Breast epithelium (tissue), 4 donors: ENCODE data around the gene ANKMY1. TPM values are rescaled to one million over a fixed set of nuclear protein-coding genes. Genes with fewer than 3 reads are reported as not detected.
A peak's percentile ranks its signal among the peaks of the same experiment; 100 is the strongest.

ENCODE experiments used
- DNase-seq, 2 donors: peaks; one replicate each; pipeline ENCODE4 v3.0.0-alpha.2; 2019; ENCODE audit warnings: low spot score in 2 of 2
- H3K27ac ChIP-seq, 2 donors: fragments of 200-600 bp; sonication (generic) in 1 of 2; one replicate each; pipeline ENCODE4 v1.5.1; 2016 to 2019; ENCODE audit warnings: mild to moderate bottlenecking in 1 of 2
- H3K27me3 ChIP-seq, 2 donors: fragments of 200-600 bp; sonication (generic) in 1 of 2; one replicate each; pipeline versions ENCODE4 v1.5.1 to v1.6.0; 2017 to 2019; ENCODE audit warnings: control low read depth in 1 of 2, mild to moderate bottlenecking in 1 of 2
- H3K36me3 ChIP-seq: fragments of 200-600 bp; one replicate; pipeline ENCODE4 v1.5.1; 2019
- H3K4me1 ChIP-seq, 2 donors: fragments of 200-600 bp; sonication (generic); one replicate each; pipeline ENCODE4 v1.5.1; 2016 to 2019; ENCODE audit warnings: control low read depth in 1 of 2
- H3K4me3 ChIP-seq, 3 donors: fragments of 200-600 bp; sonication (generic); 1 replicate in 2 of 3; 2 replicates in 1 of 3; pipeline ENCODE4 v1.5.1; 2016 to 2019; ENCODE audit warnings: mild to moderate bottlenecking in 3 of 3, moderate library complexity in 2 of 3
- H3K9me3 ChIP-seq, 2 donors: fragments of 200-600 bp; sonication (generic) in 1 of 2; one replicate each; pipeline ENCODE4 v1.5.1; 2016 to 2019; ENCODE audit warnings: control low read depth in 1 of 2
- CTCF ChIP-seq, 3 donors: fragments of 450-650 bp; IDR thresholded peaks; one replicate each; pipeline ENCODE4 v1.5.1; 2016 to 2017; ENCODE audit warnings: antibody characterized with exemption in 3 of 3, mild to moderate bottlenecking in 3 of 3, moderate library complexity in 3 of 3
- POLR2A ChIP-seq: fragments of 450-650 bp; IDR thresholded peaks from one replicate; pipeline ENCODE4 v1.6.1; 2016; ENCODE audit warnings: antibody characterized with exemption, mild to moderate bottlenecking, moderate library complexity
- POLR2AphosphoS5 ChIP-seq, 3 donors: sonication (generic); formaldehyde crosslinking; IDR thresholded peaks; one replicate each; pipeline ENCODE4 v1.6.1; 2017; ENCODE audit warnings: antibody characterized with exemption in 3 of 3
- intact Hi-C: fragments of 100-400 bp; cut with DNase I; formaldehyde crosslinking; loops from one replicate; pipeline ENCODE4 v1.15.1; 2023; ENCODE audit warnings: low total_unique reads
- total RNA-seq, 3 donors: library from RNA; depleted of rRNA; stranded (reverse); fragments of >200 nt; gene quantifications; one replicate each; pipeline ENCODE4 v1.1.0, GENCODE V29; 2016

Gene ANKMY1
- total RNA-seq, 3 donors from 2014 or later, result 13.0 to 32.8 (median 19.0) TPM

GRCh38 chr2:240511351-240512108 lies 46.3 kb downstream of the ANKMY1 start:
- intact Hi-C loops, result no loop called here
- no peaks in the 10 kb centered on the region for H3K27me3 ChIP-seq
- H3K4me1 ChIP-seq, result no peaks in the 10 kb centered on the region
- peak; percentile 10 to 30 for DNase-seq
- no peak overlapping the region for H3K4me3 ChIP-seq
- H3K9me3 ChIP-seq, result no peaks in the 10 kb centered on the region
- no peak for TF ChIP-seq POLR2AphosphoS5 (IDR thresholded peaks at IDR 0.05)
- TF ChIP-seq CTCF (IDR thresholded peaks at IDR 0.05), result no peak
- no peak for TF ChIP-seq POLR2A
- H3K36me3 ChIP-seq, result no peaks in the 10 kb centered on the region
- H3K27ac ChIP-seq, result no peak overlapping the region

DNA sequence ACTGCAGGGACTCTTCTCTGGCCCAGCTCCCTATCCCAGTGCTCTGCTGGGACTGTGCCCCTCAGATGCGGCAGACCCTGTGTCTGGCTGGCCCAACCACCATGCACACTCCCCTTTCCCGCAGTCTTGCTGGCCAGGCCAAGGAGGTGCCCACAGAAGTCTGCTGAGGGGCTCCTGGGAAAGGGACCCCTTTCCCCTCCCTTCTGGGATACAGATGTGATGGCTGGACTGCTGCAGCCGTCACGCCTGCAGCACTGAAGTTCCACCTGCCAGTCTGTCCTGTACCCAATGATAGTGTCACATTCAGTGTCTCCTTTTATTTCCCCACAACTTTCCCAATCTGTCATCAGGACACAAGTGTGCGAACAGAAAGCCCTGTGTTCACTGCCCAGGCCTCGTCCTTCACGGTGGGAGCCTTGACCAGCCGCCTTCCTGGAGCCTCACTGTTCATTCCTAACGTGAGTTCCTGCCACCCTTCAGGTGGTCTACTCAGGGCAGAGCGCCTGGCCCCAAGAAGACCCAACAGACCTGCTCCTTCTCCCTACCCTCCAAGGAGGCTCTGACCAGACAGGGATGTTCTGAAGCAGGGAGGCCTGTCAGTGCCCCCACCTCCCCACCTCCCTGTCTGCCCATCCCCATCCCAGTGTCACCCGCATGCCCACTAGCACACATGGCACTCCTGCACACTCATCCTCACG lies 47.1 kb downstream of the ANKMY1 start:
- no peaks in the 10 kb centered on the region for H3K27me3 ChIP-seq
- H3K4me3 ChIP-seq, result no peak overlapping the region
- H3K27ac ChIP-seq, result no peak overlapping the region
- intact Hi-C loops, result no loop called here
- TF ChIP-seq POLR2A, result no peak
- no peak for TF ChIP-seq CTCF (IDR thresholded peaks at IDR 0.05)
- no peak for TF ChIP-seq POLR2AphosphoS5 (IDR thresholded peaks at IDR 0.05)
- H3K9me3 ChIP-seq, result no peaks in the 10 kb centered on the region
- H3K4me1 ChIP-seq, result no peaks in the 10 kb centered on the region
- no peak for DNase-seq
- no peaks in the 10 kb centered on the region for H3K36me3 ChIP-seq

- no peaks in the 10 kb centered on the region for H3K4me1 ChIP-seq
- H3K36me3 ChIP-seq, result no peaks in the 10 kb centered on the region
- no peak overlapping the region for H3K4me3 ChIP-seq
- H3K27ac ChIP-seq, result no peak overlapping the region
- intact Hi-C loops, result no loop called here
- TF ChIP-seq POLR2A (no peak), CTCF (IDR thresholded peaks at IDR 0.05) (no peak), POLR2AphosphoS5 (IDR thresholded peaks at IDR 0.05) (no peak)
- peak; percentile 10 to 20 for DNase-seq
- no peaks in the 10 kb centered on the region for H3K9me3 ChIP-seq
- no peaks in the 10 kb centered on the region for H3K27me3 ChIP-seq
Observed at GRCh38 chr2:240509667-240510512, 47.9 kb downstream of the ANKMY1 start.

DNA sequence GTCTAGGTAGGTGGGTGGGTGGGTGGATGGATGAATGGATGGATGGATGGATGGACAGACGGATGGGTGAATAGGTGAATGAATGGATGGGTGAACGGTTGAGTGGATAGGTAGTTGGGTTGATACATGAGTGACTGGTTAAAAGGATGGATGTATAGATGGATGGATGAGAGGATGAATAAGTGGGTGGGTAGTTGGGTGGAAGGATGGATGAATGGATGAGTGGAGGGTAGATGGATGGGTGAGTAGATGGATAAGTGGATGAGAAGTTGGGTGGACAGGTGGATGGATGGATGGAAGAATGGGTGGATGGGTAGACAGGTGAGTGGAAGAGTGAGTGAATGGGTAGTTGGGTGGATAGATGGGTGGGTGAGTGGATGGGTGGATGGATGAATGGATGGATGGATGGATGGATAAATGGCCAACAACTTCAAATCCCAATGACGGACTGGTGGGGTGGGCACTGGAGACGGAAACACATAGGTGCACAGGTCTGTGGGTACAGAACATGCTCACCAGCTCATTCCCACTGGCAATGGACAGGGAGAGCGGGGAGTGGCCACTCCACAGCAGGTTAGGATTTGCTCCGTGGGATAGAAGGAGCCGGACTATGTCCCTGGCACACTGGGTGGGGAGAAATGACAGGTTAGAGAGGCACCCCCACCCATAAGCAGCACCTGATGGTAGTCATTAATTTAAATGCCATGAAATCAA lies 48.8 kb downstream of the ANKMY1 start:
- Histone ChIP-seq H3K27ac (no peak overlapping the region), H3K4me3 (no peak overlapping the region), H3K9me3 (no peaks in the 10 kb centered on the region), H3K36me3 (no peaks in the 10 kb centered on the region), H3K27me3 (no peaks in the 10 kb centered on the region), H3K4me1 (no peaks in the 10 kb centered on the region)
- no peak for DNase-seq
- intact Hi-C loops, result no loop called here
- TF ChIP-seq POLR2AphosphoS5 (IDR thresholded peaks at IDR 0.05), result no peak
- TF ChIP-seq CTCF (IDR thresholded peaks at IDR 0.05), result no peak
- TF ChIP-seq POLR2A, result no peak
